Activated T-cell treated with anti-CD3 and anti-CD28 coated beads for 1 hour (primary cell): ENCODE results near the gene KIAA0753.

ENCODE experiments used
- DNase-seq: peaks from one replicate; pipeline ENCODE4 v3.0.0-alpha.2; 2020; ENCODE audit warnings: low read depth

Gene KIAA0753

DNA sequence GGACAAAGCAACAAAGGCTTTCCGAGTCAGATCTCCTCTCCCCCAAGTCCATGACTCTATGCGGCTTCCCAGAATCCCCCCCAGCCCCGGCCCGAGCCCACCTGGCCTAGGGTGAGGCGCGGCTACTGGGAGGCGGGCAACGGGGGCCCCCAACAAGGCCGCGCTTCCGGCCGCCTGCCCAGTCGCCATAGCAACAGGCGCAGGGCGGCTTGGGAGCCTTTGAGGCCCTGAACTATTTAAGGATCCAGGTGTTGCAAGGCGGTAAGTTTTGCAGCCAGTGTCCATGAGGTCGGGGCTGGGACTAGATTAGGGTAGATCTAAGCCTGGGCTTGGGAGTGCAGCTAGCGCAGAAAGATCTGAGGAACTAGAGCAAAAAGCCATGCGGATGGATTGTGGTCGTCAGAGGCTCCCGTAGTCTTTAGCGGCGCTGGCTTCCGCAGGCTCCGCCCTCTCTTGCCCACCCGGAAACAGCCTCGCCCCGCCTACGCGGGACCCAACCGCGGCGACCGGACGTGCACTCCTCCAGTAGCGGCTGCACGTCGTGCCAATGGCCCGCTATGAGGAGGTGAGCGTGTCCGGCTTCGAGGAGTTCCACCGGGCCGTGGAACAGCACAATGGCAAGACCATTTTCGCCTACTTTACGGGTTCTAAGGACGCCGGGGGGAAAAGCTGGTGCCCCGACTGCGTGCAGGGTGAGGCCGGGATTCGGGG lies at the start of gene KIAA0753, which contains the start of gene TXNDC17:
TSS of gene KIAA0753 (minus strand) at position 176 of the 711 bp plus-strand sequence. CDS start 5,608 bp downstream, outside the sequence.
TSS of gene TXNDC17 (plus strand) at position 525 of the 711 bp plus-strand sequence. CDS start at position 548, 23 bp downstream.
- DNase-seq, result peak; percentile 81

- DNase-seq, result no peak
These were observed 48.4 kb upstream of the KIAA0753 start for GRCh38 chr17:6688944-6689343.

DNA sequence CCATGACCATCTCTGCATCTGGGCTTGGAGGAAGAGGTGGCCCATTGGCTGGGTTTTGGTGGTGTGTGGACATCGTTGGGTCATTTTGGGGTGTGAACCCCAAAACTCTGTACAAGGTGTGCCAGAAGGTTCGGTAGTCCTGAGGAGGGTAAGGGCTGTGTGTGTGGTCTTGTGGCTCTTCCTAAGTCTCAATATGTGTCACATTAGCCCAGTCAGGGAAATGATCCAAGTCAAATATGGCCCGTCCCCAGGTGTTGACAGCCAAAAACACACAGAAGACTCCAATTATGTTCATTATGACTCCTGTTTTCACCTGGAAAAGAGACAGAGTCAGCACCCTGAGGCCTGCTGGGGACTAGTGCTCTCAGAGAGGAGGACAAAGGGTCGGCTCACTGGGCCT lies 45.5 kb upstream of the KIAA0753 start:
- DNase-seq, result no peak

- no peak for DNase-seq
These were observed 44.6 kb upstream of the KIAA0753 start for GRCh38 chr17:6684881-6685767.

GRCh38 chr17:6684460-6684783 lies 43.9 kb upstream of the KIAA0753 start:
- DNase-seq, result no peak

- DNase-seq, result no peak
These were observed 43.4 kb upstream of the KIAA0753 start for GRCh38 chr17:6683730-6684459.

DNA sequence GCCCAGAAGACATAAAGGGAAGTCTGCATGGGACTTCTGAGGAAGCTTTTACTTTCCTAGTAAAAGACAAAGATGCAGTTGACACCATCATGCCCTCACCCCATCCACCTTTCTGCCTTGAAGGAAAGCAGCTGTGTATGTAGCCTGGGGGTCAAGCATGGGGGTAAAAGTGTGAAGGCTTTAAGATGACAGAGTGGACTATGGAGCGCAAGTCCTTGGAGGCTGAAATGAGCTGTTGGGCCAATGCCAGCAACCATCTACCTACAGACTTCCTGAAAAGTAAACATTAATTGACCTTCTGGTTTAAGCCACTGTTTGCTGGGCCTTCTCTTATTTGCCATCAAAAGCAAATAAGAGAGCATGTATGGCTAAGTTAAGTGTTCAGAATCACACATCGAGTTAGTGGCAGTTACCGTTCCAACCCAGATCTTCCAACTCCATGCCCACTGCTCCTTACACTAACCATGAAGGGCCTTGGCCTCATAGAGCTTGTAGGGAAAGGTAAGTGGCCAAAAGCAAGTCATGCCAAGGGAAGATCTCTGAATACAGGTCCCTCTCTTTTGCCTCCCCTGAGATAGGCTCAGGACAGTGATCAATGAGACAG lies 42.7 kb upstream of the KIAA0753 start:
- no peak for DNase-seq

DNA sequence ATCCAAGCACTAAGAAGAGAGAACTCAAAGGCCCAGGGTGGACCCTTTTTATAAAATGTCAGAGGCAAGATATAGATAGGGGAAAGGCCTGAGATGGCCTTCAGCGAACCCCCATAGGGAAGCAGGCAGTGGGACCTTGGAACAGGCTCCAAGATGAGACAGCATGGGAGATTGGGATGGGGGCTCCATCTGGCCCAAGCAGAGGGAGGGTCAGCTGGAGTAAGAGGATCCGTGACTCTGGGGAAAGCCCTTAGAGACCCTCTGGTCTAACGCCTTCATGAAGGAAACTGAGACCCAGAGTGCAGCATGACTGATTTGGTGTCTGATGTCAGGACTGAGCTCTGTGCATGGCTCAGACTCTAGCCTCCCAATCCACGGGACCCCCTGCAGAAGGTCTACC lies 41.8 kb upstream of the KIAA0753 start:
- DNase-seq, result no peak

DNA sequence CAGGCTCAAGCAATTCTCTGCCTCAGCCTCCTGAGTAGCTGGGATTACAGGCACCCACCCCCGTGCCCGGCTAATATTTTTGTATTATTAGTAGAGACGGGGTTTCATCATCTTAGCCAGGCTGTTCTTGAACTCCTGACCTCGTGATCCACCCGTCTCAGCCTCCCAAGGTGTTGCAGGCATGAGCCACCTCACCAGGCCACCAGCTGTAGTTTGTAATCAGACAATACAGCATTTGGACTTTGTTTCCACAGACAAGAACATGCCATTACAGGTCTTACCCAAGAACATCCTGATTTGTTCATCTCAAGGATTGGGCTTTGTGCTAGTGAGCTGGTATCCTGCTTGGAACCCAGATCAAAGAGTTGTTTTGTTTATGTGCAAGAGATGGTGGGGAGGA lies 41.2 kb upstream of the KIAA0753 start:
- no peak for DNase-seq

DNA sequence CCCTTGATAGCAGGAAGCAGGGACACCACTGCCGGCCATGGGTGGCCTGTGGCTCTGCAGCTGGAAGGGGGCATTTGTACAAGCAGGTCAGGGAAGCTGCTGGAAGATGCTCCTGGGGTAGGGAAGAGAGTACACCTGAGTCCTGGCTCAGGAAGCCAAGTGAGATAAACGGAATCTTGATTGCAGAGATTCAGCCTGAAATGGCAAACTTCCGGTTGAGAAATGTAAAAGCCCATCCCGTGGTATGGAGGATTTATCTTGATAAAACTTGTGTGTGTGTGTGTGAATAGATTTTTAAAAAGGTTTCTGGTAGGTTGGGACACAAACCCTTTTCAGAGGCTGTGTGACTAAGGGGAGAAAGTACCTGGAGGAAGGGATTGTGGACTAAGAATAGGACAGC lies 40.7 kb upstream of the KIAA0753 start:
- DNase-seq, result no peak

DNA sequence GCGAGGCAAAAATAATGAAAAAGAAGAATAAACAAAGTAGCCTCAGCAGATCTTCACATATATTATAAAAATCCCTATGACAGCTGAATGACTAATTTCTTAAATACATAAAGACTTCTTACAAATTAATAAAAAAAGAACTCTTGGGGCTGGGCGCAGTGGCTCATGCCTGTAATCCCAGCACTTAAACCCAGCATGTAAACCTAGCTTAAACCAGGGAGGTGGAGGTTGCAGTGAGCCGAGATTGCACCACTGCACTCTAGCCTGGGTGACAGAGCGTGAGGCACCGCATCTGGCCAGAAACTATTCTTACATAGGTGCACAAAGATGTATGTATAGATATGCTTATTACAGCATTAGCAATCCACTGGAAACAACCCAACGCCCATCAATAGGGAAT lies 38.7 kb upstream of the KIAA0753 start:
- no peak for DNase-seq

DNA sequence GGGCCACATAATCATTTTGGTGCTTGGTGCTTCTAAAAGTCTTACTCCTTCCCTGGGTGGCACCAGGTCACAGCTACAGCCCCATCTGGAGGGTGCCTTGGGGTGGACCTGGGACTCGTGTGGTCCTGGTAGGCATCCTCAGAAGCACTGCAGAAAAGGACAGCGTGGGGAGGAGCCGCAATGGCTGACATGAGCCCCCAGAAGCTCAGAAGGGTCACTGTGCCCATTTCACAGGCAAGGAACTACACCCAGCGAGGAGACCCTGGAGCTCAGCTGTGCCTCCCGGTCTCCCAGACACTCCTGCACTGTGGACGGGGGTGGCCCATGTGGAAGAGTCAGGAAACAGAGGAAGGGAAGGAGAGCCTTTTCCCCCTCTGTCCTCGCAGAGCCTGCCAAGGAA lies 37.4 kb upstream of the KIAA0753 start:
- no peak for DNase-seq

DNA sequence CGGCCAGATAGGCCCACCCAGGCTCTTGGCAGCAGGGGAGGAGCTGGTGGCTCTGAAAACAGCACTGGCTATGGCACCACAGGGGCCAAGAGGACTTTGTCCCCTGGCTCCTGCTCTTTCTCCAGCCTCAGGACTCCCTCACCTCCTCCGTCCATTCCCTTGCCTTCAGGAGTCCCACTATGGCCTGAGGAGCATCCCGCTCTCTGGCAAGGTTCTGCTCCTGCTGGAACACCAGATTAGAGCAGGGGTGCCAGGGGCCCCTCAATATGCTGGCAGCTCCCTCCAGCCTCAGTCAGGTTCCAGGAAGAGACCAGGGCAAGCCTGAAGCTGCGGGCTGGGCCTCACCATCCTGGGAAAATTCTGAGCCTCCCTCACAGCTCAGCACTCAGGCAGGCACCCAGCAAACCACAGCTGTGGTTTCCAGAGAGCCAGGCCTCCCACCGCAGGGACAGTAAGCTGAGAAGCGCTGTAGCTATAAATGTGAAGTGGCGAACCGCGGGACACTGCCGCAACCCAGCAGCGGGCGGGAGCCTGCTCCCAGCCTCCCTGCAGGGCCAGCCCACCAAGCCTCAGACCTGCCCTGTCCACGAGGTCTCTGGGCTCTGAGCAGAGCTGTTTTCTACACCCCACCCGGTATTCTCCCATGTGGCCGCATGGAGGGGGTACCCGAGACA lies 36.8 kb upstream of the KIAA0753 start:
- no peak for DNase-seq

DNA sequence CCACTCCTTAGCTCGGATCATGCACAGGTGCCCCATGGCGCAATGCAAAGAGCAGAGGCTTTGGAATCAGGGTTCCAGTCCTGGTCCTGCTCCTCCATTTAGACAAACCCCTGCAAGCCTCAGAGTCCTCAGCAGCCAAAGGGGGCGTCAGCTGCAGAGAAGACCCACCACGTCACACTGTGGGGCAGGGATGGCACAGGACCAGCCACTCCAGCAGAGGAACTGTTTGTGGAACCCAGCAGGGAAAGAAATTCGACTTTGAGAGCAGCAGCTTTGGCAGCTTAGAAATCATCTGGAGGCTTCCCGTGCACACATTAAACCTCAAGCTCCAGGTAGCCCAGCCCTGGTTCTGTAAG lies 36.3 kb upstream of the KIAA0753 start:
- no peak for DNase-seq

- no peak for DNase-seq
These were observed 34.8 kb upstream of the KIAA0753 start for GRCh38 chr17:6675201-6675825.

- no peak for DNase-seq
These were observed 34.1 kb upstream of the KIAA0753 start for GRCh38 chr17:6674586-6674985.

DNA sequence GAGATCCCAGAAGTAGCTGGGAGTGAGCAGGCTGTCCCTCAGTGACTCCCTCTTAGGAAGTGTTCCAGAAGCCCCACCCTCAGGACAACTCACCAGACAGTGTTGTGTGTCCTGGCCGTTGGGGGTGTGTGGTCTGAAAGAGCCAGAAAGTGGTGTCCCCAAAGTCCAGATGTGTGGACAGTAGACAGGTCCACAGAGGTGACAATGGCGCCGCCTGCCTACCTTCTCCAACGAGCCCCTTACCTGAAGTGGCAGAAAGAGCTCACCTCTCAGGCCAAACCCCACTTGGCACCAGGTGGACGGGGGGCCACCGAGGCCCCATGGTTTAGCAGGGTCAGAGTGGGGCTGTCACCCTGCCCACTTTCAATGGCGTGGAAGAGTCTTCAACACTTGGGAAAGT lies 30.9 kb upstream of the KIAA0753 start:
- no peak for DNase-seq

DNA sequence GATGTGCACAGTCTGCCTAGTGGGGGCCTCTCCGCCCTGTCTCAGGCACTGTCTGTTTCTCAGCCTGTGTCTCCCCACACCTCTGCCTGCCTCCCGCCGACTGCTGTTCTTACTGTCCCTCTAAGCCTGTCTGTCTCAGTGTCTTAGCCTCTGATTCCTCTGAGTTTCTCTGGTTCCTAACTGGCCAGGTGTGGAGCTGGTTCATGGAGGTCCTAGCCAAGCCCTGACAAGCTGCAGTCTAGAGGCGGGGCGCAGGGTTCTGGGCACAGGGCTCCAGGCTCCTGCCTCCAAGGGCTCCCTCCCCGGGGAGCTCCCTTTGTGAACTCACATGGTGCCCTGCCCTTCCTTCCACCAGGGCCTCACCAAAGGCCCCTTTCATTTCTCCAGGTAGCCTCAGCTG lies 30.5 kb upstream of the KIAA0753 start:
- no peak for DNase-seq

- no peak for DNase-seq
These were observed 30.1 kb upstream of the KIAA0753 start for GRCh38 chr17:6670571-6670970.

- DNase-seq, result no peak
These were observed 29.1 kb upstream of the KIAA0753 start for GRCh38 chr17:6669479-6670212.
